Psoas muscle (tissue), 8 donors: ENCODE results near the gene SYK. TPM values are rescaled to one million over a fixed set of nuclear protein-coding genes. Genes with fewer than 3 reads are reported as not detected.

Source experiments
- ATAC-seq, 4 donors: fragments of 200-7000 bp; cut with Tn5 transposase; one replicate each; pipeline ENCODE4 v1.9.1; 2020; ENCODE audit warnings: moderate library complexity in 3 of 4, mild to moderate bottlenecking in 2 of 4
- DNase-seq, 2 donors: peaks; one replicate each; pipeline ENCODE4 v3.0.0-alpha.2; 2020
- H3K27ac ChIP-seq: fragments of 200-600 bp; one replicate; pipeline ENCODE4 v1.8.0; 2022
- H3K27me3 ChIP-seq, 3 donors: fragments of 200-600 bp in 1 of 3; one replicate each; pipeline versions ENCODE4 v1.6.1 to v1.8.0; 2013 to 2022; ENCODE audit warnings: low read length in 2 of 3, mild to moderate bottlenecking in 2 of 3, moderate library complexity in 1 of 3; ENCODE audit not compliant: insufficient read depth in 3 of 3
- H3K36me3 ChIP-seq, 2 donors: fragments of 200-600 bp in 1 of 2; one replicate each; pipeline versions ENCODE4 v1.6.1 to v1.8.0; 2013 to 2022; ENCODE audit warnings: low read depth in 1 of 2, mild to moderate bottlenecking in 1 of 2, moderate library complexity in 1 of 2; ENCODE audit not compliant: insufficient read depth in 1 of 2
- H3K4me1 ChIP-seq: fragments of 200-600 bp; one replicate; pipeline ENCODE4 v1.8.0; 2022
- H3K4me3 ChIP-seq: fragments of 200-600 bp; one replicate; pipeline ENCODE4 v1.8.0; 2022; ENCODE audit warnings: mild to moderate bottlenecking
- H3K9me3 ChIP-seq: fragments of 200-600 bp; one replicate; pipeline ENCODE4 v1.8.0; 2022
- whole genome bisulfite sequencing, 3 donors: extraction: QIAGEN DNeasy Blood & Tissue Kit; methylation state at CpG; one replicate each; pipeline versions ENCODE4 v1.1.6 to v1.1.7; 2013; 5-methylcytosine and 5-hydroxymethylcytosine counted together
- intact Hi-C, 2 donors: fragments of 100-400 bp; cut with DNase I; formaldehyde crosslinking; loops; one replicate each; pipeline versions ENCODE4 v1.11.0 to v1.14.2; 2022
- polyA plus RNA-seq, 3 donors: library from polyadenylated mRNA; stranded (reverse); fragments of 200-250 nt; gene quantifications; one replicate each; pipeline ENCODE4 v1.2.3, GENCODE V29; 2013
- total RNA-seq, 4 donors: library from RNA; stranded (reverse); fragmentation: NEBNext Ultra II Directional in 2 of 4; extraction: Animal tissue kit (Norgen Biotek cat#: 25700) in 2 of 4; gene quantifications; one replicate each; pipeline versions ENCODE4 v1.2.1 to v1.2.4, GENCODE V29; 2021 to 2023
- TF ChIP-seq, protein P1 (sequence below): fragments of 200-600 bp; IDR thresholded peaks from one replicate; pipeline ENCODE4 v1.8.0; 2022; ENCODE audit warnings: antibody characterized with exemption
- donor health status: healthy with polysubstance abuse.
- donor health status: DM: no; HTN: no; CAD: no; lungs with moderate emphysema.
- donor health status: Bipolar disorder and iron deficiency.
- donor health status: healthy.
- donor health status: DM: yes; HTN: yes; CAD: no.
- donor health status: DM: no; HTN: no; CAD: no.
- donor health status: DM: no; HTN: no; CAD: no.
- donor health status: DM: yes; HTN: yes; CAD: no.

SYK gene
- total and polyA plus RNA-seq, 7 donors: 0.40 to 2.8 (median 1.4) TPM

DNA sequence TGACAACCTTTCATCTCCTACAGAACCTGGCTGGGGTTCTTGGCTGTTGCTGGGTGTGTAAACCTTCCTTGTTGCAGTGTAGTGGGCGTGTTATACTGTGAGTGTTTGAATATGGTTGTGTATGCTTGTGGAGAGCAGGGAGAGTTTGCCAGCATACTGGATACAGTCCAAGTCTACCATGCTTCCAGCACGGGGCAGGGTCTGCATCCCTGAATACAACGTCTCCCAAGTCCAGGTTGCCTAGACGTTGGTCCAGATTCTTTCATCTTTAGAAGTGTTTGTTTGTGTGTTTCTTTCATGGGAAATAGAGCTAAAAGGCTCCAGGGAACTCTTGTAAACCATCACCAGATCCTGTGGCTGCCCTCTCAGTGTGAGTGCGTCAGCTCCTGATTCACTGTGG is 46.4 kb downstream of the SYK start:
- H3K27ac ChIP-seq: no peak overlapping the region
- H3K36me3 ChIP-seq: no peaks in the 10 kb centered on the region
- ATAC-seq: no peak
- intact Hi-C loops: no loop called here
- H3K4me1 ChIP-seq: peaks cover 17% of the 10 kb centered on the region
- H3K4me3 ChIP-seq: no peak overlapping the region
- TF ChIP-seq, protein P1, sequence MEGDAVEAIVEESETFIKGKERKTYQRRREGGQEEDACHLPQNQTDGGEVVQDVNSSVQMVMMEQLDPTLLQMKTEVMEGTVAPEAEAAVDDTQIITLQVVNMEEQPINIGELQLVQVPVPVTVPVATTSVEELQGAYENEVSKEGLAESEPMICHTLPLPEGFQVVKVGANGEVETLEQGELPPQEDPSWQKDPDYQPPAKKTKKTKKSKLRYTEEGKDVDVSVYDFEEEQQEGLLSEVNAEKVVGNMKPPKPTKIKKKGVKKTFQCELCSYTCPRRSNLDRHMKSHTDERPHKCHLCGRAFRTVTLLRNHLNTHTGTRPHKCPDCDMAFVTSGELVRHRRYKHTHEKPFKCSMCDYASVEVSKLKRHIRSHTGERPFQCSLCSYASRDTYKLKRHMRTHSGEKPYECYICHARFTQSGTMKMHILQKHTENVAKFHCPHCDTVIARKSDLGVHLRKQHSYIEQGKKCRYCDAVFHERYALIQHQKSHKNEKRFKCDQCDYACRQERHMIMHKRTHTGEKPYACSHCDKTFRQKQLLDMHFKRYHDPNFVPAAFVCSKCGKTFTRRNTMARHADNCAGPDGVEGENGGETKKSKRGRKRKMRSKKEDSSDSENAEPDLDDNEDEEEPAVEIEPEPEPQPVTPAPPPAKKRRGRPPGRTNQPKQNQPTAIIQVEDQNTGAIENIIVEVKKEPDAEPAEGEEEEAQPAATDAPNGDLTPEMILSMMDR: no peak
- DNase-seq: no peak
- no peaks in the 10 kb centered on the region for H3K27me3 ChIP-seq
- no peaks in the 10 kb centered on the region for H3K9me3 ChIP-seq
- 75 to 85% (median 79%) methylated on average over 5 of the region's 5 CpGs for WGBS, 3 donors

DNA sequence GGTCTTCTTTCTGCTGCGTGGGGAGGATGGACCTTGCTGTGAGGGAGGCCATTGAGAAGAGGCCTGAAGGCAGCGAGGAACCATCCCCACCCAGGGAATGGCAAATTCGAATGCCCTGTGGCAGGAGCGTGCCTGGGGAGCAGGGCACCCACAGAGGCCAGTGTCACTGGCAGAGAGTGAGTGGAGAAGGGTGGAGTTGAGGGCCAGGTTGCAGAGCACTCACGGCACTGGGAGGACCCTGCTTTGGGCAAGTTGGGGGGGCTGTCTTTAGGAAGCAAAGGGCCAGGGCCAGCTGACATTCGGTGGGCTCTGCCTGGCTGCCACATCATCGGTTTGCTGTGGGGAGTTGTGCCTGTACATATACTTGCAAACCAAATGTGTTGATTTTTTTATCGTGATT is 47.2 kb downstream of the SYK start:
- TF ChIP-seq, protein P1: no peak
- Histone ChIP-seq H3K27me3 (no peaks in the 10 kb centered on the region), H3K4me3 (no peak overlapping the region), H3K27ac (no peak overlapping the region), H3K9me3 (no peaks in the 10 kb centered on the region), H3K36me3 (no peaks in the 10 kb centered on the region), H3K4me1 (peaks cover 17% of the 10 kb centered on the region)
- no peak for DNase-seq
- intact Hi-C loops: no loop called here
- 92 to 96% (median 95%) methylated on average over 8 of the region's 8 CpGs for WGBS, 3 donors
- ATAC-seq: no peak

DNA sequence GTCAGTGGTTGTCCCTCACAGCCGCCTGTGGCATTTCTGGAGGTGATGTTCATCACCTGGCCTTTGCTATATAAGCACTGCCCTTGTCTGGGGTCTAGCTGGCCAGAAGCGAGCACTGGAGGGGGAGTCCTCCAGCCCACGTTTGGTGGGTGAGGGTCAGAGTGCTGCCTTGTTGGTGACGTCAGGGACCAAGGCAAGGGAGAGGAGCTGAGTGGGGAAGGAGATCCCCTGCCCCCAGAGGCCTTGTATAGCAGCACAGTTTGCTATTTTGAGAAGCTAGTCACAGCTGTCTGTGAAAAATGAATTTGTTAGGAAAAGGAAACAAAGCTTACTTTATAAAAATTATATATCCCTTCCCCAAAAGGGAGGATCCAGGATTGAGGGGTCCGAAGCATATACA is 49.8 kb downstream of the SYK start:
- Histone ChIP-seq H3K27ac (no peak overlapping the region), H3K36me3 (no peaks in the 10 kb centered on the region), H3K4me3 (no peak overlapping the region), H3K27me3 (no peaks in the 10 kb centered on the region), H3K9me3 (no peaks in the 10 kb centered on the region), H3K4me1 (peaks cover 14% of the 10 kb centered on the region)
- intact Hi-C loops: no loop called here
- ATAC-seq (no peak), DNase-seq (no peak)
- TF ChIP-seq, protein P1: no peak
- WGBS, 3 donors: 68 to 77% (median 70%) methylated on average over 5 of the region's 5 CpGs

DNA sequence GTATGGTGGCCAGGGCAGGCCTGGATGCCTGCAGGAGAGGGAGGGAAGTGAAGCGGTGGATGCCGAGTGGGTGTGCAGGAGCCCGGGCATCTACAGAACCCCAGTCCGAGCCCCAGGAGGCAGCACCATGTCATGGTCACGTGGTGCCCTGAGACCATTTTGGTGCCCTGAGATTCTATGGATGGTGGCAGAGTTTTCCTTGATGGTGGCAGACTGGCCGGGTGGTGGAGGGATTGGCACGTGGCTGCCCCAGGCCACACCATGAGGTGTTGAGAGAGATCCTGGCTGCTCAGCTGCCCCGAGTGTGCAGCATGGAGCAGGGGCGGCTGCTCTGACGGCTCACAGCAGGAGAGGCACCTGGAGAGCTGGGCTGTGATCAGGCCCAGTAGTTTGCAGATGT is 52.3 kb downstream of the SYK start:
- H3K27ac ChIP-seq: no peak overlapping the region
- TF ChIP-seq, protein P1: no peak
- H3K36me3 ChIP-seq: no peaks in the 10 kb centered on the region
- no peak overlapping the region for H3K4me3 ChIP-seq
- no peaks in the 10 kb centered on the region for H3K9me3 ChIP-seq
- no peaks in the 10 kb centered on the region for H3K27me3 ChIP-seq
- H3K4me1 ChIP-seq: no peaks in the 10 kb centered on the region
- intact Hi-C loops: no loop called here
- DNase-seq (no peak), ATAC-seq (no peak)
- 89 to 91% (median 90%) methylated on average over 8 to 10 of the region's 10 CpGs for WGBS, 3 donors

DNA sequence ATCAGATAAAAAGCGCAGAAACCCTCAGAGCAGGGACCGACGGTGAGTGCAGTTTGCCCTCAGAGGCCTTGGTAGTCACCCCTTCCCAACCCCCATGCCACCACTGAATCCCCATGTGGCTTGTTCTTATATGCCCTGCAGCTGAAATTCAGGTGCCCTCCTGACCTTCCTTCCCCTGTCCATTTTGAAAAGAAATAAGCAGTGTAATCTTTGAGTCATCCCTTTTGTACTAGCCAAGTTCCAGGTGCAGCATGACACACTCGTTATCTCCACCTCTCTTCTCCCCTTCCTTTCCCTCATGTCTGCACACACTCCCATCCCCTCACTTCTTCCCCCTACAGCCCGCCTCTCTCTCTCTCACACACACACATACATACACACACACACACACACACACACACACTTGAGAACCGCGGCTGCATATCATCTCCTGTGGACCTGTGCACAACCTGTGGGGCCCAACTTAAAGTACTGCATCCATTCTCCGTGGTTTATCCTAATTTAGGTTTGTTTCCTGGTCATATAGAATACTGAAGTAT is 53.1 kb downstream of the SYK start:
- Histone ChIP-seq H3K4me1 (no peaks in the 10 kb centered on the region), H3K27ac (no peak overlapping the region), H3K4me3 (no peak overlapping the region), H3K27me3 (no peaks in the 10 kb centered on the region), H3K36me3 (no peaks in the 10 kb centered on the region), H3K9me3 (no peaks in the 10 kb centered on the region)
- WGBS, 3 donors: 57 to 63% (median 61%) methylated on average over 8 of the region's 8 CpGs
- intact Hi-C loops: no loop called here
- DNase-seq: no peak
- TF ChIP-seq, protein P1: no peak
- no peak for ATAC-seq
